Measurements from ENCODE around the gene CFAP46. TPM values are rescaled to one million over a fixed set of nuclear protein-coding genes. Genes with fewer than 3 reads are reported as not detected.

Gene CFAP46
- total and polyA plus RNA-seq, 2 of the 8 experiments (the other 6 are each of a cell fraction or from before 2014, with no cell fraction given) = 2.6 to 4.8 TPM

- TF ChIP-seq ATF2 (IDR thresholded peaks at IDR 0.05; ENCODE audit: low read length) (no peak), TAF1 (IDR thresholded peaks at IDR 0.05; ENCODE audit: low read depth, low read length) (no peak)
Measured at GRCh38 chr10:132946806-132947546, 4.6 kb upstream of the CFAP46 start (continued).
